SK-N-SH (cell line): ENCODE results near the gene PCBD1. TPM values are rescaled to one million over a fixed set of nuclear protein-coding genes. Genes with fewer than 3 reads are reported as not detected.
"Not testable (repeated sequence)": the region's sequence is repeated elsewhere in the genome, so short reads cannot be mapped to it uniquely, and the experiment has no call there.

Experiments
- CTCF ChIA-PET: fragments of 300-600, 350-600 bp; formaldehyde crosslinking; extraction: SDS; loops from one replicate; lab custom pipeline; 2021; lab: Yijun Ruan, JAX
- POLR2A ChIA-PET: fragments of 350-600 bp; sonication (Branson Sonifier 250); formaldehyde crosslinking; extraction: SDS; loops from one replicate; lab custom pipeline; 2020; ENCODE audit warnings: antibody characterized with exemption, inconsistent platforms; lab: Yijun Ruan, JAX
- DNase-seq: peaks from one replicate; pipeline ENCODE4 v3.0.0; 2012
- H2AFZ ChIP-seq: fragments of 200-600 bp; sonication (generic); 2 replicates; pipeline ENCODE4 v1.8.1; 2016; ENCODE audit warnings: antibody characterized with exemption, mild to moderate bottlenecking, low read depth
- H3F3A ChIP-seq: fragments of 200-600 bp; sonication (generic); replicated peaks from 2 replicates; pipeline ENCODE3; 2016; ENCODE audit warnings: antibody characterized with exemption, mild to moderate bottlenecking; ENCODE audit not compliant: insufficient read depth
- H3K27ac ChIP-seq, 2 experiments: fragments of 200-500 bp in 1 of 2; fragments of 200-600 bp in 1 of 2; sonication (Bioruptor generic) in 1 of 2; sonication (generic), shearing (Covaris generic) in 1 of 2; 2 replicates each; pipeline versions ENCODE4 v1.5.1 to v1.6.1; 2014 to 2016; ENCODE audit warnings: low read depth in 2 of 2, inconsistent platforms in 1 of 2, low read length in 1 of 2, mild to moderate bottlenecking in 1 of 2, mixed read lengths in 1 of 2
- H3K27me3 ChIP-seq: fragments of 200-600 bp; sonication (generic), shearing (Covaris generic); 2 replicates; pipeline ENCODE4 v1.6.1; 2016; ENCODE audit warnings: mixed run types; ENCODE audit not compliant: insufficient read depth
- H3K36me3 ChIP-seq, 2 experiments: fragments of 200-500 bp in 1 of 2; fragments of 200-600 bp in 1 of 2; sonication (Bioruptor generic) in 1 of 2; sonication (generic) in 1 of 2; replicated peaks in 1 of 2; 2 replicates each; pipeline versions ENCODE3 to v1.5.1; 2014 to 2016; ENCODE audit warnings: low read length in 1 of 2, mild to moderate bottlenecking in 1 of 2; ENCODE audit not compliant: insufficient read depth in 2 of 2, control insufficient read depth in 1 of 2
- H3K4me1 ChIP-seq, 2 experiments: fragments of 200-500 bp in 1 of 2; fragments of 200-600 bp in 1 of 2; sonication (Bioruptor generic) in 1 of 2; sonication (generic), shearing (Covaris generic) in 1 of 2; 2 replicates each; pipeline versions ENCODE4 v1.5.1 to v1.6.1; 2014 to 2016; ENCODE audit warnings: low read depth in 1 of 2, low read length in 1 of 2, mixed run types in 1 of 2; ENCODE audit not compliant: insufficient read depth in 2 of 2, control insufficient read depth in 1 of 2
- H3K4me2 ChIP-seq: fragments of 200-600 bp; sonication (generic), shearing (Covaris generic); 2 replicates; pipeline ENCODE4 v1.6.1; 2017; ENCODE audit warnings: mixed run types
- H3K4me3 ChIP-seq, 2 experiments: fragments of 200-500 bp in 1 of 2; fragments of 200-600 bp in 1 of 2; sonication (Bioruptor generic) in 1 of 2; sonication (generic), shearing (Covaris generic) in 1 of 2; 2 replicates each; pipeline versions ENCODE4 v1.5.1 to v1.8.1; 2014 to 2016; ENCODE audit warnings: low read depth in 2 of 2, inconsistent platforms in 1 of 2, low read length in 1 of 2, mild to moderate bottlenecking in 1 of 2, mixed read lengths in 1 of 2, moderate library complexity in 1 of 2
- H3K79me2 ChIP-seq: fragments of 200-600 bp; sonication (generic); 2 replicates; pipeline ENCODE4 v1.8.1; 2017; ENCODE audit warnings: mild to moderate bottlenecking; ENCODE audit not compliant: insufficient read depth
- H3K9ac ChIP-seq: fragments of 200-600 bp; sonication (generic); 2 replicates; pipeline ENCODE4 v1.6.1; 2017; ENCODE audit warnings: mixed run types
- H3K9me2 ChIP-seq: fragments of 200-600 bp; sonication (generic); 2 replicates; pipeline ENCODE4 v1.6.1; 2017; ENCODE audit warnings: mixed run types
- H3K9me3 ChIP-seq: fragments of 200-600 bp; sonication (generic); 2 replicates; pipeline ENCODE4 v1.6.1; 2017; ENCODE audit warnings: mixed run types, mild to moderate bottlenecking, moderate library complexity
- H4K20me1 ChIP-seq: fragments of 200-600 bp; sonication (generic); 2 replicates; pipeline ENCODE4 v1.6.1; 2017; ENCODE audit warnings: mild to moderate bottlenecking, mixed run types; ENCODE audit not compliant: insufficient read depth
- CHD2 ChIP-seq: fragments of 150-350 bp; IDR thresholded peaks from 2 replicates; pipeline ENCODE4 v1.6.1; 2018; ENCODE audit warnings: low read length; ENCODE audit not compliant: partially characterized antibody
- FOXJ3 ChIP-seq: sonication (generic); formaldehyde crosslinking; IDR thresholded peaks from 2 replicates; pipeline ENCODE4 v1.5.1; 2020; ENCODE audit warnings: mild to moderate bottlenecking, missing genetic modification reagents
- GATA2 ChIP-seq: sonication (generic); formaldehyde crosslinking; IDR thresholded peaks from 2 replicates; pipeline ENCODE4 v1.5.0; 2020; ENCODE audit warnings: mild to moderate bottlenecking, missing genetic modification reagents
- JUND ChIP-seq: IDR thresholded peaks from 2 replicates; pipeline ENCODE4 v1.4.0; 2012
- MEF2A ChIP-seq: IDR thresholded peaks from 2 replicates; pipeline ENCODE4 v1.4.0; 2012; ENCODE audit warnings: low read depth, borderline replicate concordance
- RCOR1 ChIP-seq: fragments of 150-350 bp; IDR thresholded peaks from 2 replicates; pipeline ENCODE4 v1.6.1; 2017; ENCODE audit warnings: antibody characterized with exemption, low read length
- TAF1 ChIP-seq: IDR thresholded peaks from 2 replicates; pipeline ENCODE4 v1.6.1; 2012; ENCODE audit warnings: low read depth, mild to moderate bottlenecking, low read length, moderate library complexity, borderline replicate concordance
- WGBS: methylation state at CpG from one replicate; pipeline ENCODE4 v1.1.6; 2017; ENCODE audit warnings: low lambda C conversion rate; 5-methylcytosine and 5-hydroxymethylcytosine counted together
- polyA plus RNA-seq, 3 experiments: library from polyadenylated mRNA; depleted of rRNA; stranded (reverse); fragments of >200 nt; gene quantifications; 2 replicates each; pipeline ENCODE4 v1.2.3, GENCODE V29; 2012
- TF ChIP-seq, protein P1 (sequence below): IDR thresholded peaks from 2 replicates; pipeline ENCODE4; 2012
- TF ChIP-seq, protein P2 (sequence below): IDR thresholded peaks from 2 replicates; pipeline ENCODE4 v1.4.0; 2012; ENCODE audit warnings: low read depth
- TF ChIP-seq, protein P3 (sequence below): fragments of 150-350 bp; IDR thresholded peaks from 2 replicates; pipeline ENCODE4 v1.6.1; 2017; ENCODE audit warnings: antibody characterized with exemption, low read length, low read depth, borderline replicate concordance

The PCBD1 gene
- polyA plus RNA-seq, 1 of the 3 experiments (the other 2 are of a cell fraction), result 112 TPM

DNA sequence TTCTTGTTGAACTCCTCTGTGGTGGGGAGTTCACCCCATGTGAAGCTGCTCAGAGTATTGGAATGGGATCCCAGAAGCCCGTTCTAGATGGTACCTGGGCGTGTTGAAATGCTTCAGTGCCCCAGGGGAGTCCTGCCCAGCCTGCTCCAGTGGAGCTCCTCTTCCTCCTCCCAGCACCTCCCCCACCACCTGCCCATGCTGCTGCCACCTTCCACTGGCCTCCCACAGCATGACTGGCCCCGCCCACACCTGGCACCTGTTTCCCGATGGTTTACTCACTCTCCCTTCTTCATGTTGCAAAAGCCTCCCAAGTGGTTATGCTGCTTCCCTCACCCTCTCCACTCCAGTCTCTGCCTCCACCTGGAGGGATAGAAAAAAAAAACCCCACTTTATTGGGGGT lies 32.2 kb upstream of the PCBD1 start:
- Histone ChIP-seq H3F3A (no peaks in the 10 kb centered on the region), H3K4me3 (no peak overlapping the region), H4K20me1 (no peaks in the 10 kb centered on the region), H3K9ac (no peak overlapping the region), H2AFZ (no peak overlapping the region), H3K9me2 (no peaks in the 10 kb centered on the region), H3K36me3 (no peaks in the 10 kb centered on the region), H3K4me1 (peaks cover 0 to 14% of the 10 kb centered on the region in 2 experiments; a peak in 1 of 4 replicates), H3K9me3 (no peaks in the 10 kb centered on the region), H3K4me2 (no peak overlapping the region), H3K27me3 (peaks cover 33% of the 10 kb centered on the region), H3K79me2 (no peaks in the 10 kb centered on the region), H3K27ac (no peak overlapping the region)
- no peak for TF ChIP-seq MEF2A
- no peak for TF ChIP-seq CHD2
- TF ChIP-seq GATA2 (CRISPR knock-in tag), result no peak
- ChIA-PET POLR2A (no interaction called here), CTCF (interaction anchor here (1.0 to 10.3 kb wide), 6 partner anchors 10 to 364 kb away, joined by 3 to 130 read pairs (median 3); no protein-coding TSS in a partner anchor)
- no peak for DNase-seq
- WGBS, result 59% methylated on average over 3 of the region's 4 CpGs

DNA sequence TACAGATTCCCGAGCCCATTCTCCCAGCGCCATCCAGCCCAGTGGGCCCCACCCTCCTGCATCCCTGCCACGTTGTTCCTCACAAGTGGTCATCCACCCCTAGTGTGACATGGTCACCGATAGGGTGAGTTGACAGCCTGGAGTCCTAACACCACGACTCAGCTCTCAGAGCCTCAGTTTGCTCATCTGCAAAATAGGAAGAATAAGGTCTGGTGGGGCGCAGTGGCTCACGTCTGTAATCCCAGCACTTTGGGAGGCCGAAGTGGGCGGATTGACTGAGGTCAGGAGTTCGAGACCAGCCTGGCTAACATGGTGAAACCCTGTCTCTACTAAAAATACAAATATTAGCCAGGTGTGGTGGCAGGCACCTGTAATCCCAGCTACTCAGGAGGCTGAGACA lies 31.5 kb upstream of the PCBD1 start:
- ChIA-PET POLR2A (interaction anchor here (1.1 kb wide), 1 partner anchor 292 kb away, joined by 3 read pairs; no protein-coding TSS in a partner anchor), CTCF (interaction anchor here (1.3 to 10.3 kb wide), 3 partner anchors 17 to 365 kb away, joined by 3 to 130 read pairs (median 6); no protein-coding TSS in a partner anchor)
- not testable (repeated sequence) for H3K9me2 ChIP-seq, H3K27ac ChIP-seq, H3K79me2 ChIP-seq, H3K36me3 ChIP-seq, H2AFZ ChIP-seq, DNase-seq, H3K4me2 ChIP-seq, H4K20me1 ChIP-seq, H3K9me3 ChIP-seq, H3K9ac ChIP-seq, H3F3A ChIP-seq, H3K4me3 ChIP-seq
- Histone ChIP-seq H3K27me3 (peaks cover 38% of the 10 kb centered on the region), H3K4me1 (peaks cover 0 to 14% of the 10 kb centered on the region in 2 experiments; a peak in 1 of 4 replicates)
- 66% methylated on average over 10 of the region's 10 CpGs for WGBS

DNA sequence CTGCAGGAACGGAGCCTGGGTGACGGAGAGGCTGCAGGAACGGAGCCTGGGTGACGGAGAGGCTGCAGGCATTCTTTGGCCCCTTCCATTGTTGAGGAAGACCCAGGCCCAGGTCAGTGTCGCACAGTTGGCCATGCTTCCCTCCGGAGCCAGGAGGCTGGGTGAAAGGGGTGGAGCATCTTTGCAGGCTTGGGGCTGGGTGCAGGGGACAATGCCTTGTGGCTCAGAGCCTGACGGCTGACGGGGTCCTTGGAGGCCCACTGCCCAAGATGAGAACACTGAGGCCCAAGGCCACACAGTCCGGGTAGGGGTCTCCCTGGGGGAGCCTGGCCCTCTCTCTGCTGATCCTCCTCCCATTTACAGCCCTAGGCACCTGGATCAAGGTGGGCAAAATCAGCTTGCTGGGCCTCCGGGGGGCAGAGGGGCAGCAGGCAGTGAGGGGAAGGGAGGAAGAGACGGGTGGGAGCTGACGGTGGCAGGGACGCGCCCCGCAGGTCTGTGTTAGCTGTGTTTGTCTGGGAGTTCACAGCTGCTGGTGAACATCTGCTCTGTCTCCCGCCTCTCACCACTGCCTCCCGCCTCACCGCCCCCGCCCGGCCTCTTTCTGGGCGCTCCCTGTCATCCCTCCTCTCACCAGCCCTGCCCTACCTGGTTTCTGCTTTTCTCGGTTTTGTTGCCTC lies 30.6 kb upstream of the PCBD1 start:
- Histone ChIP-seq H3K4me3 (no peak overlapping the region), H4K20me1 (no peaks in the 10 kb centered on the region), H3K9me2 (no peaks in the 10 kb centered on the region), H3K4me1 (peaks cover 0 to 14% of the 10 kb centered on the region in 2 experiments; a peak in 1 of 4 replicates), H3K9me3 (no peaks in the 10 kb centered on the region), H3K9ac (no peak overlapping the region), H3K79me2 (no peaks in the 10 kb centered on the region), H3K27ac (no peak overlapping the region), H3K36me3 (no peaks in the 10 kb centered on the region), H3K27me3 (peaks cover 38% of the 10 kb centered on the region), H3K4me2 (no peak overlapping the region), H3F3A (no peaks in the 10 kb centered on the region), H2AFZ (no peak overlapping the region)
- TF ChIP-seq RCOR1 (no peak), FOXJ3 (CRISPR knock-in tag) (no peak), JUND (no peak), TAF1 (no peak)
- TF ChIP-seq, protein P1, sequence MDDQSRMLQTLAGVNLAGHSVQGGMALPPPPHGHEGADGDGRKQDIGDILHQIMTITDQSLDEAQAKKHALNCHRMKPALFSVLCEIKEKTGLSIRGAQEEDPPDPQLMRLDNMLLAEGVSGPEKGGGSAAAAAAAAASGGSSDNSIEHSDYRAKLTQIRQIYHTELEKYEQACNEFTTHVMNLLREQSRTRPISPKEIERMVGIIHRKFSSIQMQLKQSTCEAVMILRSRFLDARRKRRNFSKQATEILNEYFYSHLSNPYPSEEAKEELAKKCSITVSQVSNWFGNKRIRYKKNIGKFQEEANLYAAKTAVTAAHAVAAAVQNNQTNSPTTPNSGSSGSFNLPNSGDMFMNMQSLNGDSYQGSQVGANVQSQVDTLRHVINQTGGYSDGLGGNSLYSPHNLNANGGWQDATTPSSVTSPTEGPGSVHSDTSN, result no peak
- TF ChIP-seq, protein P2, sequence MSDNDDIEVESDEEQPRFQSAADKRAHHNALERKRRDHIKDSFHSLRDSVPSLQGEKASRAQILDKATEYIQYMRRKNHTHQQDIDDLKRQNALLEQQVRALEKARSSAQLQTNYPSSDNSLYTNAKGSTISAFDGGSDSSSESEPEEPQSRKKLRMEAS, result no peak
- TF ChIP-seq, protein P3, sequence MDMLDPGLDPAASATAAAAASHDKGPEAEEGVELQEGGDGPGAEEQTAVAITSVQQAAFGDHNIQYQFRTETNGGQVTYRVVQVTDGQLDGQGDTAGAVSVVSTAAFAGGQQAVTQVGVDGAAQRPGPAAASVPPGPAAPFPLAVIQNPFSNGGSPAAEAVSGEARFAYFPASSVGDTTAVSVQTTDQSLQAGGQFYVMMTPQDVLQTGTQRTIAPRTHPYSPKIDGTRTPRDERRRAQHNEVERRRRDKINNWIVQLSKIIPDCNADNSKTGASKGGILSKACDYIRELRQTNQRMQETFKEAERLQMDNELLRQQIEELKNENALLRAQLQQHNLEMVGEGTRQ, result no peak
- peak; percentile 85 for DNase-seq
- 47% methylated on average over 14 of the region's 22 CpGs for WGBS
- CTCF ChIA-PET, result interaction anchor here (1.3 to 10.3 kb wide), 3 partner anchors 16 to 366 kb away, joined by 3 to 130 read pairs (median 6); no protein-coding TSS in a partner anchor
- POLR2A ChIA-PET, result interaction anchor here (0.5 to 1.1 kb wide), 2 partner anchors 293 to 699 kb away, joined by 3 read pairs; no protein-coding TSS in a partner anchor
